ENCODE data around the gene ZNF385A.
"Not testable (repeated sequence)": the region's sequence is repeated elsewhere in the genome, so short reads cannot be mapped to it uniquely, and the experiment has no call there.

Gene ZNF385A

DNA sequence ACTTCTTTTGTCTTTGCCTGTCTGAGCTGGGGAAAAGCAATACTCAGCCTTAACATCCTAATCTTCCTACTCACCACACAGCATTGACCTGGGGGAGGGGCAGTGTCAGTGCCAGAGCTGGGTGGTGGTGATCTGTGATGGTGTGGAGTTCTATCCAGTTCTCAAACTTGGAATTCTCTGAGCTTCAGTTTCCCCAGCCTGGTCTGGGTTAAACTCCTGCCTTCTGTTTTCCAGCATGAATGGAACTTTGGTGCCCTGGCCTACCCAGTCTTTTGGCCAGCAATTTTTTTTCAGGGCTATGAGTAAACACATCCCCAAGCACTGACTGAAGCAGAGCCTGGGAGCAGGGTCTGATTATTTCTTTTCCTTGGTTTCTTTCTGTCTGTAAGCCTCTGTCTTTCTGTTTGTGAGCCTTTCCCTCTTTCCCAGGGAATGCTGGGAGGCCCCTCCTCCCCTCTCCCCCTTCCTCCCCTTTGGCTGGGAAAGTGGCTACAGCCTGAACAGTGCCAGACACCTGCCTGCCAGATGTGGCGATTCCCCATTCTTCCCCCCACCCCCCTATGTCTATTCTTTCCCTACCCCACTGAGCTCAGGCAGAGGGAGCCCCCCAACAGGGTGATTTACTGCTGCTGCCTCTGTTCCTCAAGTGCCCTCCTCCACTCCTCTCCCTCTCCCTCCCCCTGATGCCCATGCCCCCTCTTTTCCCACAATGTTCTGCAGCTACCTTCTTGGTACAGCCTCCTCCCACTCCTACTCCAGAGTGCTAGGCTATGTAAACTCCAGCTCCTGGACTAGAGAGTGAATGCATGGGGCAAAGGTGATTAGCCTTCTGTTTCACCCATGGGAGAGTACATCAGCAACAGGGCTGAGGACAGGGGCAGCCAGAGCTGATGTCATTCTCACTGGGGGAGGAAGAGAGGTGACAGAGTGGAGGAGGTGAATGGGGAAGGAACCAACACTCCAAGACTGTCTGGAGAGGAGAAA is 31.4 kb downstream of the ZNF385A start:
- peak; percentile 36 for DNase-seq

GRCh38 chr12:54352022-54352531 is 32.5 kb downstream of the ZNF385A start:
- DNase-seq, result peak; percentile 80

- no peak for DNase-seq
Measured at GRCh38 chr12:54351341-54351740, 33.2 kb downstream of the ZNF385A start.

GRCh38 chr12:54350743-54351142 is 33.8 kb downstream of the ZNF385A start:
- DNase-seq, result no peak

DNA sequence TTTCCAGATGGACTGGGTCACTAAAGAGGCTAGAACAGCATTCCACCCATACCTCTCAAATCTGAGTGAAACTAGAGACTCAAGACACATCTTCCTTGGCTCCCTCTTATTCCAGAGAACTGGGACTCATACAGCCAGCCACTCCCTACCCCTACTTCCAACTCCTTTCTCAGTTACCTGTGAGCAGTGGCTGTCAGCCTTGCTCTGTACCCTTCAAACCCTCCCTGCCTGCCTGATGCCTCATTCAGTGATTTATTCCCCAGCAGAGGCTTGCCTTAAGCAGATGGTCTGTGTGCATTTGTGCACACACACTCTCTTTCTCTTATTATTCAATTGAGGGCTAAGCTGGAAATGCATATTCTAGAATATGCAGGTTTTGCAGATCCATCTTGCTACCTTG is 34.9 kb downstream of the ZNF385A start:
- no peak for DNase-seq

- no peak for DNase-seq
Measured at GRCh38 chr12:54349036-54349435, 35.5 kb downstream of the ZNF385A start.

GRCh38 chr12:54341378-54342300 is 42.9 kb downstream of the ZNF385A start:
- DNase-seq, result peak; percentile 55

- DNase-seq, result no peak
Measured at GRCh38 chr12:54340846-54341245, 43.7 kb downstream of the ZNF385A start.

DNA sequence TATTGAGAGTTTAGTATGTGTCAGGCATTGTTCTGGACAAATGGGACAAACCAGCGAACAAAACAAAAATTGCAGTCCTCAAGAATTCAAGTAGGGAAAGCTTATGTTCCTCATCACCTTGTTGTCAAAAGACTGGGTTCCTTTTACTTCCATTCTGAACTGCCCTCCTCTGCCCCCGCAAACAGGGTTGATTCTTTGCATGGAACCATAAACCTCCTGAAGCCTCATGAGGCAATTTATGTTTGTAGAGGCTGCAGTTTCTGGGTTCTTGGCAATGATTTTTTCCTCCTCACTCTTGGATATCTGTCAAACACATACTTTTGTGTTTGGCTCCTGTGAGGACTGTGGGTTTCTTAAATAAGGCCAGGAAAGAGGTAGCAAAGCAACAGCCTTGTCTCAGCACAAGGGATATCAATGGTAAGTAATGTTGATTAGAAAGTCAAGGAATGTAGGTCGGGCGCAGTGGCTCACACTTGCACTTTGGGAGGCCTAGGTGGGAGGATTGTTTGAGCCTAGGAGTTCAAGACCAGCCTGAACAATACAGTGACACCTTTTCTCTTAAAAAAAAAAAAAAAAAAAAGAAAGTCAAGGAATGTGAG is 45.7 kb downstream of the ZNF385A start:
- DNase-seq, result no peak

DNA sequence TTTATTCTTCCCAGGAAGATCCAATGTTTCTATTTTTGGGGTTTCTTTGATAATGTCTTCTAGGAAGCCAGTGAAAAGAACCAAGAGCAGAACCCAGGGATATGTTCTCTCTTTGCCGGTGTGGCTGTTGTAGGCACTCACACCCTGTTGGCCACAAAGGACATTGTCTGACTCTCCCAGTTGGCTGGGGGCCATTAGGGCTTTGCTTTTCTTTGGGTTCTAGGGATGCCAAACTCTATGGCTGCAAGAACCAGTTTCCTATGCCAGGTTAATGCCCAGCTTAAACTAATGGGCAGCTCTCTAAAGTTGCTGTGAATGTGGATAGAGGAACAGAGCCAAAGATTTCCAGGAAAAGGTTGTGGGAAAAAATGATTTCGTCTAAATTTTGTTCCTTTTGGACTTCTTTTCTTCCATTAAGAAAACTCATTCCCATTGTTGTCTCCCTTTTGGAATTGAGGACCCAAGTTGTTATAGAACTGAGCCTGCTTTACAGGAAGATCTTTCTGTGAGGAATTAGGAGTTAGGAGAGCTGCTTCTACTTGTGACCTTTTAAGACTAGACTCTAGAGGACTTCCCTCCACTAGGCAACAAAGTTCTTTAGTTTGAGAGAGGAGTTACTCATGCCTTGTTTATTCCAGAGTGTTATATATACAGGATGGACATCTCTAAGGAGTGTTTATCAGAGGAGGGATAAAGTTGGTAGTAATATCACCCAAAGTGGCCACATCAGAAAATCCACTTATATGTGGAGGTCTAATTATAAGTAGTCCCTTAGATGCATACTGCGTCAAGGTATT is 46.5 kb downstream of the ZNF385A start:
- no peak for DNase-seq

GRCh38 chr12:54337280-54337842 is 47.2 kb downstream of the ZNF385A start:
- DNase-seq, result no peak

- no peak for DNase-seq
Measured at GRCh38 chr12:54333420-54334034, 51.0 kb downstream of the ZNF385A start.

GRCh38 chr12:54331461-54331860 is 53.1 kb downstream of the ZNF385A start:
- no peak for DNase-seq

GRCh38 chr12:54330442-54330841 is 54.1 kb downstream of the ZNF385A start:
- DNase-seq, result no peak

GRCh38 chr12:54329759-54330158 is 54.8 kb downstream of the ZNF385A start:
- no peak for DNase-seq

GRCh38 chr12:54328595-54329337 is 55.8 kb downstream of the ZNF385A start:
- DNase-seq, result no peak

- DNase-seq, result not testable (repeated sequence)
Measured at GRCh38 chr12:54325442-54326109, 59.0 kb downstream of the ZNF385A start.

GRCh38 chr12:54324617-54325441 is 59.7 kb downstream of the ZNF385A start, which contains the start of gene COPZ1:
COPZ1 (plus strand) TSS chr12:54325131; CDS start chr12:54325164, 33 bp downstream.
- peak; percentile 100 for DNase-seq

DNA sequence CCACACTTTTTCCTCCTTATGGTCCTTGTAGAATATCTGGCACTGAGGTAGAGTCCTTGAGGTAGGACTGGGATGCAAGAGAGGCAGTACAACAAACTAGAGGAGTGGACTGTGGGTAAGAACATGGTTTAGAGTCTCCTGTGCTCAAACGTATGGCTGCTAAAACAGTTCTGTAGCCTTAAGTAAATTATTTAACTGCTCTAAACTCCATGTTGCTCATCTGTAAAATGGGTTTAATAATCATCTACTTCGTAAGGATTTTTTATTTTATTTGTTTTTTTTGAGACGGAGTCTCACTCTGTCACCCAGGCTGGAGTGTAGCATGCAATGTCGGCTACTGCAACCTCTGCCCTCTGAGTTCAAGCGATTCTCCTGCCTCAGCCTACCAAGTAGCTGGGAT is 63.2 kb downstream of the ZNF385A start:
- DNase-seq, result no peak
